WTC11 (cell line): ENCODE measurements around the gene SPATA3.

Experiments
- ATF6 ChIP-seq: sonication (generic); formaldehyde crosslinking; IDR thresholded peaks from 2 replicates; pipeline ENCODE4 v1.8.1; 2023; ENCODE audit warnings: mild to moderate bottlenecking, missing genetic modification reagents
- CREB1 ChIP-seq: sonication (generic); formaldehyde crosslinking; IDR thresholded peaks from 2 replicates; pipeline ENCODE4 v1.8.0; 2023; ENCODE audit warnings: mild to moderate bottlenecking, missing genetic modification reagents
- CREM ChIP-seq: sonication (generic); formaldehyde crosslinking; IDR thresholded peaks from 2 replicates; pipeline ENCODE4 v1.8.1; 2022; ENCODE audit warnings: mild to moderate bottlenecking, missing genetic modification reagents, moderate library complexity
- CTCF ChIP-seq: fragments of 200-600 bp; IDR thresholded peaks from 2 replicates; pipeline ENCODE4 v1.8.0; 2022; ENCODE audit warnings: antibody characterized with exemption
- IRF2 ChIP-seq: sonication (generic); formaldehyde crosslinking; IDR thresholded peaks from 2 replicates; pipeline ENCODE4 v1.8.0; 2022; ENCODE audit warnings: low read depth, missing genetic modification reagents, borderline replicate concordance
- MAX ChIP-seq: sonication (generic); formaldehyde crosslinking; IDR thresholded peaks from 2 replicates; pipeline ENCODE4 v1.8.0; 2022; ENCODE audit warnings: mild to moderate bottlenecking, missing genetic modification reagents
- MLX ChIP-seq: sonication (generic); formaldehyde crosslinking; IDR thresholded peaks from 2 replicates; pipeline ENCODE4 v1.8.1; 2023; ENCODE audit warnings: mild to moderate bottlenecking, missing genetic modification reagents, moderate library complexity
- NR1H2 ChIP-seq: sonication (generic); formaldehyde crosslinking; IDR thresholded peaks from 2 replicates; pipeline ENCODE4 v1.9.0; 2021; ENCODE audit warnings: mild to moderate bottlenecking, moderate library complexity, missing genetic modification reagents
- PRDM15 ChIP-seq: sonication (generic); formaldehyde crosslinking; IDR thresholded peaks from 2 replicates; pipeline ENCODE4 v1.8.0; 2022; ENCODE audit warnings: missing genetic modification reagents
- RORB ChIP-seq: fragments of 250-450 bp; sonication (Bioruptor Pico); IDR thresholded peaks from 2 replicates; pipeline ENCODE4 v1.9.0; 2021; ENCODE audit warnings: mild to moderate bottlenecking
- TCF7 ChIP-seq: sonication (generic); formaldehyde crosslinking; IDR thresholded peaks from 2 replicates; pipeline ENCODE4 v1.8.0; 2022; ENCODE audit warnings: mild to moderate bottlenecking, low read depth, missing genetic modification reagents, moderate library complexity
- TEAD4 ChIP-seq: sonication (generic); formaldehyde crosslinking; IDR thresholded peaks from 2 replicates; pipeline ENCODE4 v1.8.0; 2022; ENCODE audit warnings: mild to moderate bottlenecking, missing genetic modification reagents
- USF2 ChIP-seq: sonication (generic); formaldehyde crosslinking; IDR thresholded peaks from 2 replicates; pipeline ENCODE4 v1.8.1; 2023; ENCODE audit warnings: mild to moderate bottlenecking, missing genetic modification reagents, moderate library complexity
- ZNF416 ChIP-seq: fragments of 250-450 bp; sonication (Bioruptor Pico); IDR thresholded peaks from 2 replicates; pipeline ENCODE4 v1.9.0; 2021; ENCODE audit warnings: mild to moderate bottlenecking, inconsistent platforms

GRCh38 chr2:230989731-230990130, 6.2 kb upstream of the SPATA3 start:
- TF ChIP-seq CTCF (no peak), IRF2 (CRISPR knock-in tag) (no peak), MLX (CRISPR knock-in tag) (no peak), ATF6 (CRISPR knock-in tag) (no peak), PRDM15 (CRISPR knock-in tag) (no peak), NR1H2 (no peak), MAX (CRISPR knock-in tag) (no peak), CREB1 (CRISPR knock-in tag) (no peak), RORB (CRISPR knock-in tag) (no peak), TCF7 (CRISPR knock-in tag) (no peak), TEAD4 (CRISPR knock-in tag) (no peak), USF2 (CRISPR knock-in tag) (no peak), ZNF416 (CRISPR knock-in tag) (no peak), CREM (CRISPR knock-in tag) (no peak)
